ENCODE results near the gene PRSS50.

Gene PRSS50

GRCh38 chr3:46712191-46713049 is 5.2 kb downstream of the PRSS50 start:
- no peak for DNase-seq (ENCODE audit: low read depth)

GRCh38 chr3:46711760-46712159 is 5.9 kb downstream of the PRSS50 start:
- no peak overlapping the region for H3K4me3 ChIP-seq (ENCODE audit: low read depth, low read length)
- no peak for DNase-seq (ENCODE audit: low read depth)
- TF ChIP-seq CTCF (IDR thresholded peaks at IDR 0.05; ENCODE audit: low read depth, low read length, missing control alignments) = no peak

More at GRCh38 chr3:46712191-46713049, 5.2 kb downstream of the PRSS50 start:
- H3K4me3 ChIP-seq (ENCODE audit: low read depth, low read length) = no peak overlapping the region
- TF ChIP-seq CTCF (IDR thresholded peaks at IDR 0.05; ENCODE audit: low read depth, low read length, missing control alignments) = no peak

- no peak for TF ChIP-seq CTCF (IDR thresholded peaks at IDR 0.05; ENCODE audit: low read depth, low read length, missing control alignments)
- DNase-seq (ENCODE audit: low read depth) = no peak
Observed at GRCh38 chr3:46711305-46711704, 6.4 kb downstream of the PRSS50 start.

GRCh38 chr3:46710671-46711295 is 6.9 kb downstream of the PRSS50 start:
- TF ChIP-seq CTCF (IDR thresholded peaks at IDR 0.05; ENCODE audit: low read depth, low read length, missing control alignments) = no peak
- DNase-seq (ENCODE audit: low read depth) = no peak

More at GRCh38 chr3:46711305-46711704, 6.4 kb downstream of the PRSS50 start:
- no peak overlapping the region for H3K4me3 ChIP-seq (ENCODE audit: low read depth, low read length)

GRCh38 chr3:46710229-46710628 is 7.4 kb downstream of the PRSS50 start:
- DNase-seq (ENCODE audit: low read depth) = no peak
- no peak overlapping the region for H3K4me3 ChIP-seq (ENCODE audit: low read depth, low read length)
- no peak for TF ChIP-seq CTCF (IDR thresholded peaks at IDR 0.05; ENCODE audit: low read depth, low read length, missing control alignments)

More at GRCh38 chr3:46710671-46711295, 6.9 kb downstream of the PRSS50 start:
- H3K4me3 ChIP-seq (ENCODE audit: low read depth, low read length) = no peak overlapping the region

- DNase-seq (ENCODE audit: low read depth) = no peak
- no peak for TF ChIP-seq CTCF (IDR thresholded peaks at IDR 0.05; ENCODE audit: low read depth, low read length, missing control alignments)
- H3K4me3 ChIP-seq (ENCODE audit: low read depth, low read length) = no peak overlapping the region
Observed at GRCh38 chr3:46709721-46710120, 7.9 kb downstream of the PRSS50 start.

Data from GM12864 (cell line).